HEK293T (cell line): ENCODE measurements around the gene TMEM192.

ENCODE experiments used
- CTCF ChIA-PET: fragments of 350-600 bp; formaldehyde crosslinking; extraction: SDS; loops from one replicate; lab custom pipeline; 2021; ENCODE audit warnings: antibody characterized with exemption, inconsistent platforms; lab: Yijun Ruan, JAX
- POLR2A ChIA-PET: fragments of 350-600 bp; formaldehyde crosslinking; extraction: SDS; loops from one replicate; lab custom pipeline; 2020; ENCODE audit warnings: antibody characterized with exemption, inconsistent platforms; lab: Yijun Ruan, JAX
- DNase-seq: peaks from one replicate; pipeline ENCODE4 v3.0.0; 2012; ENCODE audit warnings: mixed read lengths; ENCODE audit errors: extremely low spot score
- ARNT ChIP-seq: fragments of 450-650 bp; IDR thresholded peaks from 2 replicates; pipeline ENCODE4 v1.6.1; 2017; ENCODE audit warnings: mild to moderate bottlenecking
- BHLHE40 ChIP-seq: fragments of 450-650 bp; IDR thresholded peaks from 2 replicates; pipeline ENCODE4 v1.6.1; 2016; ENCODE audit warnings: mild to moderate bottlenecking, moderate library complexity, borderline replicate concordance
- CTBP1 ChIP-seq: fragments of 450-650 bp; IDR thresholded peaks from 2 replicates; pipeline ENCODE4 v1.6.1; 2016; ENCODE audit warnings: borderline replicate concordance
- ELF4 ChIP-seq: fragments of 450-650 bp; IDR thresholded peaks from 2 replicates; pipeline ENCODE4 v1.6.1; 2017; ENCODE audit warnings: antibody characterized with exemption
- FOXA1 ChIP-seq: fragments of 450-650 bp; IDR thresholded peaks from 2 replicates; pipeline ENCODE4 v1.6.1; 2016; ENCODE audit warnings: mild to moderate bottlenecking
- FOXK2 ChIP-seq: fragments of 450-650 bp; IDR thresholded peaks from 2 replicates; pipeline ENCODE4 v1.6.1; 2016; ENCODE audit warnings: mild to moderate bottlenecking
- FOXM1 ChIP-seq: fragments of 450-650 bp; IDR thresholded peaks from 2 replicates; pipeline ENCODE4 v1.6.1; 2017; ENCODE audit warnings: mild to moderate bottlenecking, borderline replicate concordance
- HDGF ChIP-seq: fragments of 450-650 bp; IDR thresholded peaks from 2 replicates; pipeline ENCODE4 v1.6.1; 2017; ENCODE audit warnings: antibody characterized with exemption, borderline replicate concordance
- L3MBTL2 ChIP-seq: fragments of 450-650 bp; conservative IDR thresholded peaks from 2 replicates; pipeline ENCODE4 v1.6.1; 2016; ENCODE audit warnings: mild to moderate bottlenecking
- LEF1 ChIP-seq: fragments of 450-650 bp; IDR thresholded peaks from 2 replicates; pipeline ENCODE4 v1.6.1; 2017; ENCODE audit warnings: mild to moderate bottlenecking, borderline replicate concordance
- NFRKB ChIP-seq: fragments of 450-650 bp; IDR thresholded peaks from 2 replicates; pipeline ENCODE4 v1.6.1; 2016; ENCODE audit warnings: mild to moderate bottlenecking, moderate library complexity
- SP1 ChIP-seq: fragments of 450-650 bp; IDR thresholded peaks from 2 replicates; pipeline ENCODE4 v1.6.1; 2017
- SUZ12 ChIP-seq: fragments of 450-650 bp; IDR thresholded peaks from 2 replicates; pipeline ENCODE4 v1.6.1; 2016; ENCODE audit warnings: mild to moderate bottlenecking
- TARDBP ChIP-seq: fragments of 450-650 bp; IDR thresholded peaks from 2 replicates; pipeline ENCODE4 v1.6.1; 2016
- ZNF384 ChIP-seq: fragments of 450-650 bp; IDR thresholded peaks from 2 replicates; pipeline ENCODE4 v1.6.1; 2016
- TF ChIP-seq, protein P1 (sequence below): fragments of 450-650 bp; IDR thresholded peaks from 2 replicates; pipeline ENCODE4 v1.6.1; 2016

Gene TMEM192

DNA sequence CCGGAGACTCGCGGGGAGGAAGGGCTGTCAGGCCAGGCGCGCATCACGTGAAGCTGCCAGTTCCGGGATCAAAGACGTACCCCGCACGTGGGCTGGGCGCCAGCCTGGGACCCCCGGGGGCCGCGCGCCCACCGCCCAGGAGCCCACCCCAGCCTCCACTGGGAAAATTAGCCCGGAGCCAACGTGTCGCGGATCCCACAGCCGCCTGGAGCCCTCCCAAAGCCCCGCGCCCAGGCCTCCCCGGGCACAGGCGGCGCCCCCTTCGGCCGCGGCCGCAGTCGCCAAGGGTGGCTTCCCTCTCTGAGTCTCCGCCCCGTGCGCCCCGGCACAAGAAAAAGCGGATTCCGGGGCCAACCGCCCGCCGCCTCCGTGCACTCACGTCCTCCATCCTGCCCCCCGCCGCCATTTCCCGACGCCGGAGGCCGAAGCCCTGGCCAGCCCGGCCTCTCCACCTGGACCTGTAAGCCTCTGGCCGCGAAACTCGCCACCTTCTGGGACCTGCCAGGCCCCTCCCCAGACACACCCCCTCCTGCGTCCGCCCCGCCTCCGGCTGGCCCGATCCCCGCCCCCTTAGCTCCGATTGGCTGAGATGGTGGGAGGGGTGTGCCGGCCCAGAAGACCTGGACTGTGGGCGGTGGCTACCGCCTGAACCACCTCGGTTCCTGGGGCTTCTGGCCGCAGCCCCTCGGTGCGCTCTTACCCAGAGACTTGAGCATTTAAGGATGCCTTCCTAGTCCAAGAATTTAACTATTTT is at the start of gene TMEM192:
TMEM192 (minus strand) TSS at position 493 of the 754 bp plus-strand sequence; CDS start at position 406, 87 bp downstream.
- ChIA-PET CTCF (interaction anchor here (0.6 to 1.8 kb wide), 11 partner anchors 8 to 351 kb away, joined by 3 to 17 read pairs (median 3); partner anchors contain the start of genes MSMO1 and TRIM61), POLR2A (interaction anchor here (0.6 to 2.3 kb wide), 16 partner anchors 8 to 468 kb away, joined by 3 to 8 read pairs (median 4); partner anchors contain the start of gene MSMO1)
- TF ChIP-seq SUZ12 (no peak), L3MBTL2 (peak; percentile 76), LEF1 (0 out of 2 replicates have a peak, but pooled peaks have one; percentile 30), FOXM1 (peak; percentile 20; the same call in 1 of the 2 replicates), ELF4 (peak; percentile 13; the same call in 1 of the 2 replicates)
- DNase-seq = peak; percentile 94

DNA sequence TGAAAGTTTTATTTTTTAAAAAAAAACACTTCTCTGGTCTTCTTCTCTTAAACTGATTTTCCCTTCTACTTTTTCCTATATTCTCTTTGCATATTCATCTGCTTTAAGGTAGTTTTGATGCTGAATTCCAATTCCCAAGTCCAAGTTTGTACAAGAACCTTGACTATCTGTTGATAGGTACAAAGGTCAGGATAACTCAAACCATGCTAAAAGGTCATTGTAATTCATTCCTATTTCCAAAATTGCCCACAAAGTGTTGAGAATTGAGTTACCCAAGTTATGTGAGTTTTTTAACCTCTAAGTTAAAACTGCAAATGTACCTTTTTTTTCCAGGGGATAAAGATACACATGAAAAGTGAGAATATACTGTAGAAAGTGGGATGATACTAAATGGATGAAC is 46.1 kb upstream of the TMEM192 start:
- POLR2A ChIA-PET = no interaction called here
- CTCF ChIA-PET = no interaction called here
- no peak for DNase-seq
- TF ChIP-seq ELF4 (no peak), L3MBTL2 (no peak), ZNF384 (no peak), CTBP1 (no peak), FOXM1 (no peak), BHLHE40 (no peak), LEF1 (no peak), SUZ12 (no peak), TARDBP (no peak), FOXK2 (no peak), ARNT (no peak), SP1 (no peak), FOXA1 (no peak)
- TF ChIP-seq, protein P1, sequence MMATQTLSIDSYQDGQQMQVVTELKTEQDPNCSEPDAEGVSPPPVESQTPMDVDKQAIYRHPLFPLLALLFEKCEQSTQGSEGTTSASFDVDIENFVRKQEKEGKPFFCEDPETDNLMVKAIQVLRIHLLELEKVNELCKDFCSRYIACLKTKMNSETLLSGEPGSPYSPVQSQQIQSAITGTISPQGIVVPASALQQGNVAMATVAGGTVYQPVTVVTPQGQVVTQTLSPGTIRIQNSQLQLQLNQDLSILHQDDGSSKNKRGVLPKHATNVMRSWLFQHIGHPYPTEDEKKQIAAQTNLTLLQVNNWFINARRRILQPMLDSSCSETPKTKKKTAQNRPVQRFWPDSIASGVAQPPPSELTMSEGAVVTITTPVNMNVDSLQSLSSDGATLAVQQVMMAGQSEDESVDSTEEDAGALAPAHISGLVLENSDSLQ = no peak

DNA sequence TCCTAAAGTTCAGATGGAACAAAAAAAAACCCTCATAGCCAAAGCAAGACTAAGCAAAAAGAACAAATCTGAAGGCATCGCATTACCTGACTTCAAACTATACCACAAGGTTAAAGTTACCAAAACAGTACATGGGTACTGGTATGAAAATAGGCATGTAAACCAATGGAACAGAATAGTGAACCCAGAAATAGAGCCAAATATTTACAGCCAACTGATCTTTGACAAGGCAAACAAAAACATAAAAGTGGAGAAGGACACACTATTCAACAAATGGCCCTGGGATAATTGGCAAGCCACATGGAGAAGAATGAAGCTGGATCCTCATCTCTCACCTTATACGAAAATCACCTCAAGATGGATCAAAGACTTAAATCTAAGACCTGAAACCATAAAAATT is 44.2 kb upstream of the TMEM192 start:
- ChIA-PET POLR2A (no interaction called here), CTCF (interaction anchor here (0.8 kb wide), 1 partner anchor 160 kb away, joined by 3 read pairs; no protein-coding TSS in a partner anchor)
- no peak for DNase-seq
- TF ChIP-seq BHLHE40 = no peak
- no peak for TF ChIP-seq TARDBP
- TF ChIP-seq ELF4 = no peak
- TF ChIP-seq ARNT = no peak
- no peak for TF ChIP-seq LEF1
- TF ChIP-seq ZNF384 = no peak
- no peak for TF ChIP-seq HDGF
- no peak for TF ChIP-seq FOXK2
- TF ChIP-seq, protein P1 = no peak
- TF ChIP-seq FOXA1 = no peak
- TF ChIP-seq NFRKB = no peak
- TF ChIP-seq SUZ12 = no peak
- no peak for TF ChIP-seq SP1
- TF ChIP-seq FOXM1 = no peak

DNA sequence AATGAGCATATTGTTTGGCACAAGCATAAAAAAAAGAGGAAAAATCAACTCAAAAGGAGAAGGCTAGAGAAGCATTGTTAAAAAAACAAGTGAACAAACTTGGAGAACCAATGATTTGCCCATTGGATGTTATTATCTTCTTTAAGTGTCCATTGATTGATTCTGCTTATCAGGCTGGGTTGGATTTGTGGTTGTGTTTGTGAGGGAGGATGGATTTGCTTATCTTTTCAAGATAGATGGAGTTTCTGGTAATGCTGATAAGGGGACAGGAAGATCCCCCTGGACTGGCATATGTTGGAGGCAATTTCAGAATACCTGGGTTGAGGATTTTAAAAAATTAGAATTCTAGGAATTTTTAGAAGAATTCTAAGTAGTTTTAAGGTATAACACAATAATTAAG is 41.8 kb upstream of the TMEM192 start:
- DNase-seq = no peak
- ChIA-PET POLR2A (no interaction called here), CTCF (no interaction called here)
- TF ChIP-seq ZNF384 (no peak), FOXA1 (no peak), CTBP1 (no peak), ARNT (no peak), ELF4 (no peak), FOXK2 (no peak), FOXM1 (no peak), HDGF (no peak), SUZ12 (no peak), SP1 (no peak), LEF1 (no peak), NFRKB (no peak), BHLHE40 (no peak), L3MBTL2 (no peak)
- TF ChIP-seq, protein P1 = no peak

DNA sequence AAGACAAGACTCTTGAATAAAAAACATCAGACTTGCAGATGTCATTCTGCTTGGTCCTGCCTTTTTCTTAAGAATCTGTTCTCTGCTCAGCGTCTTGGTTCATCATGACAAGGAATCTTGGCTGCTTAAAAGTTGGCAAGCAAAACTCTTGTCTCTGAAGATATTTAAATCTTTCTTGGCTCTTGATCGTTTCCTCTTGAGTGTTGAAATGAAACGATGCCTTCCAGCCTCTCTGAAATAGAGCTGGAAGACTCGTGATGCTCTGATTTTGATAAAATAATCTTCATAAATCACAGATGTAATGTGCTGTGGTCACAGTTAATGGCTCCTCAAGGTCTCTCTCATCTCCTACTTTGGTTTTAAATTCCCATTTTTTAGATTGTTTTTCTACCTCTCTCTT is 39.9 kb upstream of the TMEM192 start:
- no peak for TF ChIP-seq FOXK2
- no peak for TF ChIP-seq ZNF384
- TF ChIP-seq NFRKB = no peak
- TF ChIP-seq SP1 = no peak
- TF ChIP-seq BHLHE40 = no peak
- TF ChIP-seq TARDBP = no peak
- TF ChIP-seq ELF4 = no peak
- TF ChIP-seq FOXA1 = no peak
- no peak for TF ChIP-seq L3MBTL2
- TF ChIP-seq HDGF = no peak
- TF ChIP-seq, protein P1 = no peak
- no peak for TF ChIP-seq SUZ12
- TF ChIP-seq FOXM1 = no peak
- TF ChIP-seq LEF1 = no peak
- POLR2A ChIA-PET = no interaction called here
- CTCF ChIA-PET = no interaction called here
- no peak for DNase-seq
